HG03565 (cell line): ENCODE measurements around the gene GSPT1.
"Not testable (repeated sequence)": the region's sequence is repeated elsewhere in the genome, so short reads cannot be mapped to it uniquely, and the experiment has no call there.

Experiments used
- ATAC-seq: cut with Tn5 transposase; IDR thresholded peaks from one replicate; pipeline ENCODE4 v1.9.1; 2021; ENCODE audit warnings: mild to moderate bottlenecking, moderate library complexity; ENCODE audit not compliant: unreplicated experiment

The GSPT1 gene

GRCh38 chr16:11915644-11916523 is at the start of gene GSPT1:
Gene GSPT1, minus strand, starts transcription at chr16:11915956. Its CDS starts 236 bp downstream, at chr16:11915720.
- ATAC-seq = peak; percentile 68

- peak; percentile 76 for ATAC-seq
Observed at GRCh38 chr16:11964761-11965551, 49.2 kb upstream of the GSPT1 start, which contains the start of gene TNFRSF17. Gene TNFRSF17, plus strand, starts transcription at chr16:11965210. Its CDS starts 115 bp downstream, at chr16:11965325.

- ATAC-seq = no peak
Observed at GRCh38 chr16:11963706-11964105, 48.0 kb upstream of the GSPT1 start.

- not testable (repeated sequence) for ATAC-seq
Observed at GRCh38 chr16:11962978-11963377, 47.2 kb upstream of the GSPT1 start.

- not testable (repeated sequence) for ATAC-seq
Observed at GRCh38 chr16:11962457-11962856, 46.7 kb upstream of the GSPT1 start.

- ATAC-seq = no peak
Observed at GRCh38 chr16:11957591-11958395, 42.0 kb upstream of the GSPT1 start.

GRCh38 chr16:11956558-11956957 is 40.8 kb upstream of the GSPT1 start:
- ATAC-seq = no peak

GRCh38 chr16:11955713-11956123 is 40.0 kb upstream of the GSPT1 start:
- no peak for ATAC-seq

GRCh38 chr16:11953576-11953975 is 37.8 kb upstream of the GSPT1 start:
- not testable (repeated sequence) for ATAC-seq

- no peak for ATAC-seq
Observed at GRCh38 chr16:11950388-11950787, 34.6 kb upstream of the GSPT1 start.

- ATAC-seq = no peak
Observed at GRCh38 chr16:11949527-11949926, 33.8 kb upstream of the GSPT1 start.

GRCh38 chr16:11948819-11949218 is 33.1 kb upstream of the GSPT1 start:
- ATAC-seq = no peak

- ATAC-seq = no peak
Observed at GRCh38 chr16:11946433-11946832, 30.7 kb upstream of the GSPT1 start.

GRCh38 chr16:11941945-11942344 is 26.2 kb upstream of the GSPT1 start, which contains the start of gene NPIPB2:
Gene NPIPB2, minus strand, starts transcription at chr16:11942045. Its CDS starts 0 bp downstream, at chr16:11942045.
- ATAC-seq = not testable (repeated sequence)

- ATAC-seq = not testable (repeated sequence)
Observed at GRCh38 chr16:11927350-11927749, 11.6 kb upstream of the GSPT1 start.

GRCh38 chr16:11924046-11924445 is 8.3 kb upstream of the GSPT1 start:
- ATAC-seq = not testable (repeated sequence)

- no peak for ATAC-seq
Observed at GRCh38 chr16:11916524-11917285, 949 bp upstream of the GSPT1 start.

- ATAC-seq = peak; percentile 21
Observed at GRCh38 chr16:11915114-11915643, 577 bp downstream of the GSPT1 start.

GRCh38 chr16:11914210-11915113 is 1.3 kb downstream of the GSPT1 start:
- ATAC-seq = no peak
